PC-9 (cell line): ENCODE data around the gene CYBA. TPM values are rescaled to one million over a fixed set of nuclear protein-coding genes. Genes with fewer than 3 reads are reported as not detected.
"Not testable (repeated sequence)": the region's sequence is repeated elsewhere in the genome, so short reads cannot be mapped to it uniquely, and the experiment has no call there.

Experiments used
- BruUV-seq: library from RNA; stranded (reverse); fragments of 400-500 nt; replicated peaks from 2 replicates; lab custom pipeline; 2021; lab: Mats Ljungman, UMichigan
- CTCF ChIA-PET: fragments of 300-600 bp; sonication (Branson Sonifier 250); formaldehyde crosslinking; loops from one replicate; lab custom pipeline; 2022; ENCODE audit warnings: antibody characterized with exemption; lab: Charles Lee
- POLR2A ChIA-PET: fragments of 300-600 bp; sonication (Branson Sonifier 250); formaldehyde crosslinking; loops from one replicate; lab custom pipeline; 2022; ENCODE audit warnings: antibody characterized with exemption; ENCODE audit not compliant: unreplicated experiment; lab: Charles Lee
- DNase-seq, 2 experiments: peaks; one replicate each; pipeline versions ENCODE4 v3.0.0 to v3.0.0-alpha.2; 2015 to 2022; ENCODE audit warnings: mixed read lengths in 1 of 2
- H2AFZ ChIP-seq: fragments of 200-600 bp; sonication (generic); 2 replicates; pipeline ENCODE4 v1.8.1; 2017; ENCODE audit warnings: antibody characterized with exemption
- H3F3A ChIP-seq: fragments of 200-600 bp; sonication (generic); 2 replicates; pipeline ENCODE4 v1.8.1; 2017; ENCODE audit warnings: antibody characterized with exemption, mild to moderate bottlenecking, low read depth; ENCODE audit not compliant: insufficient read depth
- H3K27ac ChIP-seq: fragments of 200-600 bp; sonication (generic); 2 replicates; pipeline ENCODE4 v1.6.1; 2016; ENCODE audit warnings: mixed run types
- H3K27me3 ChIP-seq: fragments of 200-600 bp; sonication (generic); 2 replicates; pipeline ENCODE4 v1.6.1; 2016; ENCODE audit warnings: low read depth, mixed run types; ENCODE audit not compliant: insufficient read depth
- H3K36me3 ChIP-seq: fragments of 200-600 bp; sonication (generic); 2 replicates; pipeline ENCODE4 v1.6.1; 2016; ENCODE audit warnings: low read depth, mixed run types
- H3K4me1 ChIP-seq: fragments of 200-600 bp; sonication (generic); replicated peaks from 2 replicates; pipeline ENCODE4 v1.6.1; 2016; ENCODE audit warnings: mixed run types; ENCODE audit not compliant: insufficient read depth
- H3K4me2 ChIP-seq: fragments of 200-600 bp; sonication (generic); 2 replicates; pipeline ENCODE4 v1.6.1; 2017; ENCODE audit warnings: mixed run types
- H3K4me3 ChIP-seq: fragments of 200-600 bp; sonication (generic); 2 replicates; pipeline ENCODE4 v1.6.1; 2016; ENCODE audit warnings: mixed run types
- H3K79me2 ChIP-seq: fragments of 200-600 bp; sonication (generic); 2 replicates; pipeline ENCODE4 v1.6.1; 2017; ENCODE audit warnings: low read depth, mixed run types
- H3K9me2 ChIP-seq: fragments of 200-600 bp; sonication (generic); 2 replicates; pipeline ENCODE4 v1.8.1; 2017; ENCODE audit warnings: mild to moderate bottlenecking; ENCODE audit not compliant: insufficient read depth
- H3K9me3 ChIP-seq: fragments of 200-600 bp; sonication (generic); 2 replicates; pipeline ENCODE4 v1.8.1; 2016; ENCODE audit warnings: low read depth; ENCODE audit not compliant: insufficient read depth
- H4K20me1 ChIP-seq: fragments of 200-600 bp; sonication (generic); 2 replicates; pipeline ENCODE4 v1.8.1; 2017; ENCODE audit not compliant: insufficient read depth
- EZH2 ChIP-seq: fragments of 200-600 bp; sonication (generic); IDR thresholded peaks from 2 replicates; pipeline ENCODE4 v1.8.0; 2017; ENCODE audit warnings: antibody characterized with exemption, low read depth
- intact Hi-C: fragments of 100-400 bp; cut with micrococcal nuclease; formaldehyde crosslinking; loops from one replicate; pipeline ENCODE4 v1.10.0; 2022; ENCODE audit not compliant: unreplicated experiment
- total RNA-seq: library from RNA; stranded (reverse); gene quantifications from 2 replicates; pipeline ENCODE4 v1.2.3, GENCODE V29; 2021
- TF ChIP-seq, protein P1 (sequence below): fragments of 200-600 bp; sonication (generic); conservative IDR thresholded peaks from 2 replicates; pipeline ENCODE4 v1.6.1; 2017; ENCODE audit warnings: mixed run types, antibody characterized with exemption, mild to moderate bottlenecking, moderate library complexity

The CYBA gene
- total RNA-seq, 1 experiment from 2014 or later, result 8.0 TPM

DNA sequence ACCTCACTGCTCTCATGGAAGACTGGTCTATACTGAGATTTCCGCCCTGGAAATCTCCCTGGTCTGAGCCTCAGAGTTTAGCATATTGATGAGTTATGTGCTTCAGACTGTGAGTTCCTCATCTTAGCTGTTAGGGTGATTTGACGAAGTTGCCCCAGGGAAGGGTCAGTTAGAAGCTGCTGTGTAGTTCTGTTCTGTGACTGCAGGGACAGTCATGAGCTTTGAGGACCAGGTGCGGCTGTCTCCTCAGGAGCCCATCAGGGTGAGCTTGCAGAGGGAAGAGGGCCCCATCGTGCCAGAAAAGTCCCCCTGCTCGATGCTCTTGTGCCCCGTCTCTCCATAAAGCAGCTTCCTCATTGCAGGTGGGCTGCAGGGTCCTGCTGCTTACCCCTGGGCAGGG is 40.8 kb downstream of the CYBA start:
- CTCF ChIA-PET, result no interaction called here
- H3K4me3 ChIP-seq, result no peak overlapping the region
- H3K79me2 ChIP-seq, result no peaks in the 10 kb centered on the region
- no peaks in the 10 kb centered on the region for H3K9me2 ChIP-seq
- H4K20me1 ChIP-seq, result peaks cover 32% of the 10 kb centered on the region
- H3K4me1 ChIP-seq, result no peaks in the 10 kb centered on the region
- POLR2A ChIA-PET, result no interaction called here
- intact Hi-C loops, result no loop called here
- no peaks in the 10 kb centered on the region for H3K27me3 ChIP-seq
- TF ChIP-seq, protein P1, sequence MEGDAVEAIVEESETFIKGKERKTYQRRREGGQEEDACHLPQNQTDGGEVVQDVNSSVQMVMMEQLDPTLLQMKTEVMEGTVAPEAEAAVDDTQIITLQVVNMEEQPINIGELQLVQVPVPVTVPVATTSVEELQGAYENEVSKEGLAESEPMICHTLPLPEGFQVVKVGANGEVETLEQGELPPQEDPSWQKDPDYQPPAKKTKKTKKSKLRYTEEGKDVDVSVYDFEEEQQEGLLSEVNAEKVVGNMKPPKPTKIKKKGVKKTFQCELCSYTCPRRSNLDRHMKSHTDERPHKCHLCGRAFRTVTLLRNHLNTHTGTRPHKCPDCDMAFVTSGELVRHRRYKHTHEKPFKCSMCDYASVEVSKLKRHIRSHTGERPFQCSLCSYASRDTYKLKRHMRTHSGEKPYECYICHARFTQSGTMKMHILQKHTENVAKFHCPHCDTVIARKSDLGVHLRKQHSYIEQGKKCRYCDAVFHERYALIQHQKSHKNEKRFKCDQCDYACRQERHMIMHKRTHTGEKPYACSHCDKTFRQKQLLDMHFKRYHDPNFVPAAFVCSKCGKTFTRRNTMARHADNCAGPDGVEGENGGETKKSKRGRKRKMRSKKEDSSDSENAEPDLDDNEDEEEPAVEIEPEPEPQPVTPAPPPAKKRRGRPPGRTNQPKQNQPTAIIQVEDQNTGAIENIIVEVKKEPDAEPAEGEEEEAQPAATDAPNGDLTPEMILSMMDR, result peak; percentile 32; the same call in 1 of the 2 replicates
- no peak for TF ChIP-seq EZH2
- H3K27ac ChIP-seq, result no peak overlapping the region
- no peak overlapping the region for H2AFZ ChIP-seq
- no peaks in the 10 kb centered on the region for H3F3A ChIP-seq
- H3K36me3 ChIP-seq, result no peaks in the 10 kb centered on the region; the same call in 1 of the 2 replicates
- no peak overlapping the region for H3K4me2 ChIP-seq
- no TSS peak for BruUV-seq
- H3K9me3 ChIP-seq, result no peaks in the 10 kb centered on the region
- peak in 1 of 2 experiments; percentile 10 for DNase-seq

DNA sequence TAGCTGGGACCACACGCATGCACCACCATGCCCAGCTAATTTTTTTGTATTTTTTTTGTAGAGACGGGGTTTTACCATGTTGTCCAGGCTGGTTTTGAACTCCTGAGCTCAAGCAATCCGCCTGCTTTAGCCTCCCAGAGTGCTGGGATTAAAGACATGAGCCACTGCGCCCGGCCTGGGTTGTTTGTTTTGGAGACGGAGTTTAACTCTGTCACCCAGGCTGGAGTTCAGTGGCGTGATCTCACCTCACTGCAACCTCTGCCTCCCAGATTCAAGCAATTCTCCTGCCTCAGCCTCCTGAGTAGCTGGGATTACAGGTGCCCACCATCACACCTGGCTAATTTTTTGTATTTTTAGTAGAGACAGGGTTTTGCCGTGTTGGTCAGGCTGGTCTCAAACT is 41.4 kb downstream of the CYBA start:
- H3K36me3 ChIP-seq, POLR2A ChIA-PET, BruUV-seq, H3K4me3 ChIP-seq, H3K9me3 ChIP-seq, H3K27me3 ChIP-seq, H2AFZ ChIP-seq, H3K4me1 ChIP-seq, H3F3A ChIP-seq, H3K9me2 ChIP-seq, intact Hi-C loops, H3K27ac ChIP-seq, H3K79me2 ChIP-seq, CTCF ChIA-PET, H3K4me2 ChIP-seq: not testable (repeated sequence)
- peaks cover 30% of the 10 kb centered on the region for H4K20me1 ChIP-seq
- DNase-seq, result peak in 1 of 2 experiments; percentile 22

GRCh38 chr16:88608076-88608475 is 42.8 kb downstream of the CYBA start:
- intact Hi-C loops, result no loop called here
- Histone ChIP-seq H3K9me2 (no peaks in the 10 kb centered on the region), H3K4me3 (no peak overlapping the region), H3K27ac (no peak overlapping the region), H3F3A (no peaks in the 10 kb centered on the region), H3K4me1 (no peaks in the 10 kb centered on the region), H3K9me3 (no peaks in the 10 kb centered on the region), H3K4me2 (no peak overlapping the region), H3K79me2 (no peaks in the 10 kb centered on the region), H3K36me3 (no peaks in the 10 kb centered on the region; the same call in 1 of the 2 replicates), H3K27me3 (no peaks in the 10 kb centered on the region), H2AFZ (no peak overlapping the region), H4K20me1 (peaks cover 21% of the 10 kb centered on the region)
- ChIA-PET CTCF (no interaction called here), POLR2A (no interaction called here)
- no peak for DNase-seq
- TF ChIP-seq, protein P1, result no peak
- TF ChIP-seq EZH2, result no peak
- no TSS peak for BruUV-seq

DNA sequence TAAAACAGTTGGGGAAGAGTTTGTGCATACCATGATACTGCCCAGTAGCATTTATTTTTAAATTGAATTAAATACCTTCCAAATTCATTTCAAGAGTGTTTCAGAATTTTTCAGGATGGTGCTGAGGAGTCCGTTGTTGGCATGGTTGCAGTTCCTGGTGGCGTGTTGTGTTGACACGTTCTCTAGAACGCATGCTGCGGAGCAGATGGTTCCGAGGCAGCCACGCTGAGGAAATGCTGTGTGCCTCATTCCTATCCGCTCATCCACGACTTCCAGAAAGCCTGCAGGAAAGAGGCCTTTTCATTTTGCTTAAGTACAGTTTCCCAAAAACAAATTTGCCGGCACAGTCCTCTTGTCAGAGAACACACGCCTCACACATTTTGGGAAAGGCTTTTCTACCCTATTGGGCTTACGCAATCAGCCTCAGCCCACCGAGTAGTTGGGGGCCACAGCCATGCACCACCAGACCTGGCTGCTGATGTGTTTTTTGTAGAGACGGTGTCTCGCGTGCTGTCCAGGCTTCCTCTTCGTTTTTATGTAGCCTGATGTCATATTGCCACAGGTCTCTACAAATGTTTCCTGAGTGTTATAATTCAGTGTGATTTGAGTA is 44.6 kb downstream of the CYBA start:
- H4K20me1 ChIP-seq, result peaks cover 19% of the 10 kb centered on the region; the same call in 1 of the 2 replicates

More for the DNA sequence above, 44.6 kb downstream of the CYBA start:
- Histone ChIP-seq H3K4me2 (no peak overlapping the region), H3K36me3 (no peaks in the 10 kb centered on the region; the same call in 1 of the 2 replicates), H3K4me1 (no peaks in the 10 kb centered on the region), H3K4me3 (no peak overlapping the region), H3K9me3 (no peaks in the 10 kb centered on the region), H2AFZ (no peak overlapping the region), H3K27ac (no peak overlapping the region), H3K79me2 (no peaks in the 10 kb centered on the region), H3K9me2 (no peaks in the 10 kb centered on the region), H3K27me3 (no peaks in the 10 kb centered on the region), H3F3A (no peaks in the 10 kb centered on the region)
- ChIA-PET POLR2A (no interaction called here), CTCF (no interaction called here)
- TF ChIP-seq, protein P1, result no peak
- no peak for TF ChIP-seq EZH2
- no peak for DNase-seq
- BruUV-seq, result no TSS peak
- intact Hi-C loops, result no loop called here
